A673 (cell line): ENCODE measurements around the gene SORL1. TPM values are rescaled to one million over a fixed set of nuclear protein-coding genes. Genes with fewer than 3 reads are reported as not detected.
"Not testable (repeated sequence)": the region's sequence is repeated elsewhere in the genome, so short reads cannot be mapped to it uniquely, and the experiment has no call there.

Experiments used
- BruUV-seq: library from RNA; stranded (reverse); fragments of 400-500 nt; replicated peaks from 2 replicates; lab custom pipeline; 2021; lab: Mats Ljungman, UMichigan
- CTCF ChIA-PET: fragments of 300-600 bp; sonication (Branson Sonifier 250); formaldehyde crosslinking; loops from one replicate; lab custom pipeline; 2022; ENCODE audit warnings: antibody characterized with exemption; lab: Charles Lee
- POLR2A ChIA-PET: fragments of 300-600 bp; sonication (Branson Sonifier 250); formaldehyde crosslinking; loops from one replicate; lab custom pipeline; 2022; ENCODE audit warnings: antibody characterized with exemption; ENCODE audit not compliant: low non-redundant PET; lab: Charles Lee
- DNase-seq: peaks from one replicate; pipeline ENCODE4 v3.0.0-alpha.2; 2015; ENCODE audit warnings: low spot score
- H3K27ac ChIP-seq: fragments of 200-600 bp; sonication (generic); 2 replicates; pipeline ENCODE4 v1.5.1; 2016; ENCODE audit warnings: mixed run types, low read depth, mild to moderate bottlenecking, mixed read lengths, antibody characterized with exemption, low read length; ENCODE audit not compliant: poor library complexity, severe bottlenecking
- H3K27me3 ChIP-seq: fragments of 200-600 bp; sonication (generic); replicated peaks from 2 replicates; pipeline ENCODE4 v1.6.1; 2017; ENCODE audit warnings: mixed run types, low read depth, mild to moderate bottlenecking, mixed read lengths, antibody characterized with exemption, low read length; ENCODE audit not compliant: insufficient read depth, poor library complexity
- H3K36me3 ChIP-seq: fragments of 200-600 bp; sonication (generic); 2 replicates; pipeline ENCODE4 v1.6.1; 2016; ENCODE audit warnings: mixed run types, mild to moderate bottlenecking, mixed read lengths, antibody characterized with exemption, low read length; ENCODE audit not compliant: insufficient read depth, poor library complexity, severe bottlenecking
- H3K4me1 ChIP-seq: fragments of 200-600 bp; sonication (generic); 2 replicates; pipeline ENCODE4 v1.6.1; 2017; ENCODE audit warnings: mixed run types, mild to moderate bottlenecking, mixed read lengths, antibody characterized with exemption, low read length; ENCODE audit not compliant: insufficient read depth, poor library complexity, severe bottlenecking
- H3K4me3 ChIP-seq: fragments of 200-600 bp; sonication (generic); 2 replicates; pipeline ENCODE4 v1.5.1; 2016; ENCODE audit warnings: low read depth, mixed run types, mild to moderate bottlenecking, mixed read lengths, low read length; ENCODE audit not compliant: poor library complexity, severe bottlenecking
- H3K9me3 ChIP-seq: fragments of 200-600 bp; sonication (generic); 2 replicates; pipeline ENCODE4 v1.6.1; 2016; ENCODE audit warnings: mixed run types, low read depth, mild to moderate bottlenecking, mixed read lengths, antibody characterized with exemption, low read length; ENCODE audit not compliant: poor library complexity, severe bottlenecking
- CTCF ChIP-seq: fragments of 300-800, 200-600 bp; sonication (generic); conservative IDR thresholded peaks from 2 replicates; pipeline ENCODE4 v1.5.1; 2017; ENCODE audit warnings: low read depth, mild to moderate bottlenecking, antibody characterized with exemption, low read length, moderate library complexity, mixed read lengths
- EZH2 ChIP-seq: fragments of 200-600 bp; sonication (generic); IDR thresholded peaks from 2 replicates; pipeline ENCODE4 v1.6.1; 2017; ENCODE audit warnings: borderline replicate concordance, low read depth, mild to moderate bottlenecking, mixed read lengths, antibody characterized with exemption, low read length; ENCODE audit not compliant: poor library complexity, severe bottlenecking
- intact Hi-C: fragments of 100-400 bp; cut with micrococcal nuclease; formaldehyde crosslinking; loops from one replicate; pipeline ENCODE4 v1.10.0; 2022; ENCODE audit not compliant: unreplicated experiment
- total RNA-seq: library from RNA; stranded (reverse); gene quantifications from 2 replicates; pipeline ENCODE4 v1.2.3, GENCODE V29; 2021

The SORL1 gene
- total RNA-seq, 1 experiment from 2014 or later, result 0.95 TPM

- Histone ChIP-seq H3K27me3 (peaks cover 9% of the 10 kb centered on the region), H3K36me3 (no peaks in the 10 kb centered on the region), H3K4me3 (no peak overlapping the region), H3K4me1 (no peaks in the 10 kb centered on the region), H3K27ac (no peak overlapping the region), H3K9me3 (no peaks in the 10 kb centered on the region)
- TF ChIP-seq EZH2 (no peak), CTCF (no peak)
- intact Hi-C loops, result no loop called here
- CTCF ChIA-PET, result no interaction called here
- no peak for DNase-seq
- BruUV-seq, result no TSS peak
- POLR2A ChIA-PET, result no interaction called here
These were observed 50.9 kb downstream of the SORL1 start for GRCh38 chr11:121503051-121503450.

- H3K27me3 ChIP-seq, result peaks cover 13% of the 10 kb centered on the region
These were observed 54.1 kb downstream of the SORL1 start for GRCh38 chr11:121506237-121506636.

GRCh38 chr11:121508449-121508848, 56.3 kb downstream of the SORL1 start:
- BruUV-seq, result no TSS peak
- H3K4me3 ChIP-seq, result no peak overlapping the region
- no peak for TF ChIP-seq CTCF
- TF ChIP-seq EZH2, result no peak
- intact Hi-C loops, result no loop called here
- peaks cover 17% of the 10 kb centered on the region for H3K27me3 ChIP-seq
- no peaks in the 10 kb centered on the region for H3K9me3 ChIP-seq
- no peaks in the 10 kb centered on the region for H3K4me1 ChIP-seq
- DNase-seq, result no peak
- no peak overlapping the region for H3K27ac ChIP-seq
- CTCF ChIA-PET, result no interaction called here
- no peaks in the 10 kb centered on the region for H3K36me3 ChIP-seq
- POLR2A ChIA-PET, result interaction anchor here (0.6 kb wide), 1 partner anchor 1494 kb away, joined by 3 read pairs; no protein-coding TSS in a partner anchor

More at GRCh38 chr11:121506237-121506636, 54.1 kb downstream of the SORL1 start:
- intact Hi-C loops, DNase-seq, BruUV-seq, H3K36me3 ChIP-seq, H3K4me1 ChIP-seq, CTCF ChIA-PET, H3K27ac ChIP-seq, H3K9me3 ChIP-seq, POLR2A ChIA-PET, H3K4me3 ChIP-seq: not testable (repeated sequence)

- Histone ChIP-seq H3K4me1 (no peaks in the 10 kb centered on the region), H3K36me3 (no peaks in the 10 kb centered on the region), H3K27me3 (peaks cover 12% of the 10 kb centered on the region), H3K4me3 (no peak overlapping the region), H3K9me3 (no peaks in the 10 kb centered on the region), H3K27ac (no peak overlapping the region)
- no peak for DNase-seq
- no TSS peak for BruUV-seq
- CTCF ChIA-PET, result no interaction called here
- intact Hi-C loops, result no loop called here
- TF ChIP-seq CTCF, result no peak
- no peak for TF ChIP-seq EZH2
- POLR2A ChIA-PET, result no interaction called here
These were observed 58.3 kb downstream of the SORL1 start for GRCh38 chr11:121510438-121510837.
